Stomach (tissue), 4 donors: ENCODE measurements around the gene DNAJC10.
"Not testable (repeated sequence)": the region's sequence is repeated elsewhere in the genome, so short reads cannot be mapped to it uniquely, and the experiment has no call there.

Experiments used
- EP300 ChIP-seq: sonication (generic); formaldehyde crosslinking; IDR thresholded peaks from one replicate; pipeline ENCODE4 v1.6.1; 2017; ENCODE audit warnings: antibody characterized with exemption
- POLR2A ChIP-seq, 4 donors: fragments of 450-650 bp; IDR thresholded peaks; one replicate each; pipeline ENCODE4 v1.6.1; 2016; ENCODE audit warnings: antibody characterized with exemption in 4 of 4, control low read depth in 2 of 4, mild to moderate bottlenecking in 1 of 4, moderate library complexity in 1 of 4

DNA sequence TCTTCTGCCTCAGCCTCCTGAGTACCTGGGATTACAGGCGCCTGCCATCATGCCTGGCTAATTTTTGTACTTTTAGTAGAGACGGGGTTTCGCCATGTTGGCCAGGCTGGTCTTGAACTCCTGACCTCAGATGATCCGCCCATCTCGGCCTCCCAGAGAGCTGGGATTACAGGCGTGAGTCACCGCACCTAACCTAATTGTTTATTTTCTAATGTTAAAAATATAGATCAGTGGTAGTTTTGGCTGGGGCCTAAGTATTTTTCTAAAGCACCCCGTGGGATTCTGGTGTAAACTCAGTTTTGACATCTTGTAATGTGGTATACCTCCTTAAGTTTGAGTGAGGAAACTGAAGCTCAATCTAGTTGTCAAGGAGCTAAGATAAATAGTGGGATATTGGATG lies 20.8 kb downstream of the DNAJC10 start:
- not testable (repeated sequence) for TF ChIP-seq POLR2A (IDR thresholded peaks at IDR 0.05); EP300
